Measurements from ENCODE around the gene MICU1.

DNA sequence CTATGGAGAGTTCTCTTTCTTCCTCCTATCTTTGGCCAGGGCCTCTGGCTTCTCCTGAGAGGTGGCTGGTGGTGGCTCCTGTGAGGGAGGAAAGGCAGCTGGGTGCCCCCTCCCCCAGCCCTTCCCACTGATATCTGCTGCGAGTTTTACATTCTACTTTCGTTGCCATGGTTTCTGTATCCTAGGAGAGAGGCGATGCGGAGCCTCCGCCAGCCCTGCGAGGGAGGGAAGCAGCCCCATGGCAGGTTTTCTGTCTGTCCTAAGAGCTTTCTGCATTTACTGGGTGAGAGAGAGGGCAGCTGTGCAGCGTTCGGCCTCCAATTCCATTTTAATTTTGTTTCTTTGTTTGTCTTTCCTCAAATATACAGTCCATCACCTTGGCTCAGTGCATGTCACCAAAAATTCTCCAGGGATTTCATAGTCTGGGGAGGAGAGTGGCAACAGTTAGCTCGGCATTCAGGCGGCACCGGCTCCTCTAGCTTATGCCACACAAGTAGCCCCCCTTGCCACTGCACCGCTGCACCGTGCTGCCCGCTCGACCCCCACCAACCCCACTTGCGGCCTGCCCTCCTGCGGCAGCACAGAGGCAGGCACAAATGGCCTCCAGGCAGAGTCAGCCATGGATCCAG, 291.6 kb downstream of the MICU1 start:
- TF ChIP-seq GATA2 (IDR thresholded peaks at IDR 0.05; ENCODE audit: low read depth, low read length) (0 out of 2 replicates have a peak, but pooled peaks have one; percentile 39), GATA3 (IDR thresholded peaks at IDR 0.05; ENCODE audit: low read depth, low read length) (no peak)

Measured in SH-SY5Y (cell line).